Heart left ventricle (tissue), 16 donors: ENCODE measurements around the gene FNDC3B. TPM values are rescaled to one million over a fixed set of nuclear protein-coding genes. Genes with fewer than 3 reads are reported as not detected.

Experiments used
- ATAC-seq, 4 donors: fragments of 200-7000 bp; cut with Tn5 transposase; one replicate each; pipeline ENCODE4 v1.9.1; 2020 to 2022; ENCODE audit warnings: moderate library complexity in 4 of 4, mild to moderate bottlenecking in 3 of 4, moderate number of reproducible peaks in 1 of 4
- DNase-seq, 5 donors: peaks; one replicate each; pipeline ENCODE4 v3.0.0-alpha.2; 2020
- H3K27ac ChIP-seq, 12 donors: fragments of 200-600 bp; sonication (generic) in 4 of 12; one replicate each; pipeline versions ENCODE4 v1.5.0 to v1.8.0; 2016 to 2022; ENCODE audit warnings: mild to moderate bottlenecking in 2 of 12
- H3K27me3 ChIP-seq, 9 donors: fragments of 200-600 bp; sonication (generic) in 2 of 9; one replicate each; pipeline versions ENCODE4 v1.5.1 to v1.8.0; 2016 to 2022; ENCODE audit warnings: mild to moderate bottlenecking in 3 of 9
- H3K36me3 ChIP-seq, 9 donors: fragments of 200-600 bp; sonication (generic) in 2 of 9; one replicate each; pipeline versions ENCODE4 v1.5.0 to v1.8.0; 2018 to 2022; ENCODE audit warnings: mild to moderate bottlenecking in 2 of 9
- H3K4me1 ChIP-seq, 12 donors: fragments of 200-600 bp; sonication (generic) in 4 of 12; one replicate each; pipeline versions ENCODE4 v1.5.0 to v1.8.0; 2016 to 2022; ENCODE audit warnings: mild to moderate bottlenecking in 3 of 12
- H3K4me3 ChIP-seq, 12 donors: fragments of 200-600 bp; sonication (generic) in 4 of 12; one replicate each; pipeline versions ENCODE4 v1.5.0 to v1.8.0; 2017 to 2022; ENCODE audit warnings: mild to moderate bottlenecking in 9 of 12, moderate library complexity in 4 of 12
- H3K9me3 ChIP-seq, 12 donors: fragments of 200-600 bp; sonication (generic) in 4 of 12; one replicate each; pipeline versions ENCODE4 v1.5.0 to v1.8.0; 2016 to 2022; ENCODE audit warnings: mild to moderate bottlenecking in 1 of 12
- POLR2A ChIP-seq, 2 donors: fragments of 450-650 bp; IDR thresholded peaks; one replicate each; pipeline ENCODE4 v1.6.1; 2017; ENCODE audit warnings: antibody characterized with exemption in 2 of 2, mild to moderate bottlenecking in 2 of 2, moderate library complexity in 2 of 2
- WGBS, 4 donors: extraction: QIAGEN DNeasy Blood & Tissue Kit in 2 of 4; methylation state at CpG; one replicate each; pipeline versions ENCODE4 v1.1.5 to v1.1.7; 2013 to 2018; 5-methylcytosine and 5-hydroxymethylcytosine counted together
- intact Hi-C, 10 donors: fragments of 100-400 bp; cut with DNase I; formaldehyde crosslinking; loops; one replicate each; pipeline versions ENCODE4 v1.11.1 to v1.14.2; 2022
- polyA plus RNA-seq, 2 donors: library from polyadenylated mRNA; stranded (reverse); fragments of 200-250 nt; gene quantifications; one replicate each; pipeline ENCODE4 v1.2.3, GENCODE V29; 2013
- total RNA-seq, 9 donors: library from RNA; depleted of rRNA in 2 of 9; stranded (reverse); fragments of >200 nt in 2 of 9; fragmentation: NEBNext Ultra II Directional in 3 of 9; extraction: Animal tissue kit (Norgen Biotek cat#: 25700) in 3 of 9; gene quantifications; one replicate each; pipeline versions ENCODE4 v1.1.0 to v1.2.4, GENCODE V29; 2016 to 2023
- TF ChIP-seq, protein P1 (sequence below), 12 donors: fragments of 200-600 bp; sonication (generic) in 4 of 12; IDR thresholded peaks; one replicate each; pipeline versions ENCODE4 v1.5.0 to v1.8.0; 2018 to 2022; ENCODE audit warnings: antibody characterized with exemption in 12 of 12, mild to moderate bottlenecking in 5 of 12
- donor health status: ischemic (EF 13 %, LVEDD 7.1; RV severe dilation, severe dysfunction).
- donor health status: healthy with polysubstance abuse.
- donor health status: DM: no; HTN: yes; CAD: no.
- donor health status: DM: no; HTN: no; CAD: no.
- donor health status: ischemic (EF 25% LVEDD 6.9; RV normal size, moderate dysfunction).
- donor health status: ischemic (EF 25% LVEDD 5.7; RV mildly dilated, moderate dysfunction).
- donor health status: healthy.
- donor health status: DM: yes; HTN: yes; CAD: no.
- donor health status: ischemic (EF 35%, LVEDD 5.7; RV mildly dilated, moderate dysfunction).
- donor health status: nonischemic (EF 11% LVEDD 7.7; RV severe dilation, severe dysfunction).
- donor health status: DM: yes; HTN: yes; CAD: no.
- donor health status: PGD.
- donor health status: ischemic (EF 29% LVEDD 5.4; RV normal size, mild dysfunction).
- donor health status: nonischemic (EF 23%, LVEDD 6.1; RV moderate dilation, normal function).

FNDC3B gene
- total and polyA plus RNA-seq, 11 donors, result 9.4 to 113 (median 68.2) TPM

DNA sequence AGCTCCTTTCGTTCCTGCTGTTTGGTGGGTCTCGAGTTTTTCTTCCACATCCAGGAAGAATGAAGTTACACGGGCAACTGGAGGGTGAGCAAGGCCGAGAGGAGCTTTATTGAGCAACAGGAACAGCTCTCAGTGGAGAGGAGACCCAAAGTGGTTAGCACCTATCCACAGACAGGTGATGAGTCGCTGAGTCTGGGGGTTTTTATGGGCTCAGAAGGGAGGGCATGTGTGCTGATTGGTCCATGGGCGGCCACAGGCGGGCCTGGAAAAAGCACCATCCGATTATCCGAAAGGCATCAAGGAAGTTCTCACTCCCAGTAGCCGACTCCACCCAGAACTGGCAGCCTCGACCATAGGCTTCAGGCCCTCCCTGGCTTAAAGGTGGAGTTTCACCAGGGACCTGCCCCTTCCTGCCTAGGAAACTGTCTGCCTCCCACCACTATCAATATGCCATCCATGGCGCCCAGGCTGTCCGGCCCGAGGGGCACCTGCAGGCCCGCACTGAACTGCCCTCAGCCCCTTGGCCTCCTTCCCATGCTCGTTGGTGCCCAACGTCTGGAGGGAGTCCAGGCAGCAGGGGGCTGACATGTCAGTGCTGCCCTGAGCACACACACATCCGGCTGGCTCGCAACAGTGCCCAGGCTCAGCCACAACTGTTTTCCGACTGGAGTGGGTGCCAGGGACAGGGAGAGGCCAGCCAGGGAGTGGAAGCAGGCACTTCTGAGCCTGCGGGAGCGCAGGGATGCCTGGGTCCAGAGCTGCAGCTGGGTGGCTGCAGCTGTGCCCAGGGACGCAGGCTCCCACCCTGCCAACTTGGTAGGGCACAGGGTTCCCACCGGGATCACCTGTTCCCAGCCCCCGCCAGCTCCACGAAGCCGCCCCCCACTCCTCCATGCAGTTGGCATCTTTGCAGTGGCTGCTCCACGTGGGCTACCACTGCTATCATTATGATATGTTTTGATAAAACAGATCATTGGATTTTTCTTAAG is 170.2 kb downstream of the FNDC3B start:
- Histone ChIP-seq H3K27me3 (no peaks in the 10 kb centered on the region), H3K4me1 (peaks cover 9 to 71% (median 53%) of the 10 kb centered on the region in 12 donors), H3K36me3 (no peaks in the 10 kb centered on the region), H3K27ac (peak overlapping the region in 11 of 12 donors; percentile 12 to 73 (median 53)), H3K9me3 (no peaks in the 10 kb centered on the region), H3K4me3 (peak overlapping the region in 2 of 12 donors; percentile 9 to 20)
- peak; percentile 61 to 81 (median 78) for DNase-seq
- no peak for TF ChIP-seq POLR2A (IDR thresholded peaks at IDR 0.05)
- TF ChIP-seq, protein P1, sequence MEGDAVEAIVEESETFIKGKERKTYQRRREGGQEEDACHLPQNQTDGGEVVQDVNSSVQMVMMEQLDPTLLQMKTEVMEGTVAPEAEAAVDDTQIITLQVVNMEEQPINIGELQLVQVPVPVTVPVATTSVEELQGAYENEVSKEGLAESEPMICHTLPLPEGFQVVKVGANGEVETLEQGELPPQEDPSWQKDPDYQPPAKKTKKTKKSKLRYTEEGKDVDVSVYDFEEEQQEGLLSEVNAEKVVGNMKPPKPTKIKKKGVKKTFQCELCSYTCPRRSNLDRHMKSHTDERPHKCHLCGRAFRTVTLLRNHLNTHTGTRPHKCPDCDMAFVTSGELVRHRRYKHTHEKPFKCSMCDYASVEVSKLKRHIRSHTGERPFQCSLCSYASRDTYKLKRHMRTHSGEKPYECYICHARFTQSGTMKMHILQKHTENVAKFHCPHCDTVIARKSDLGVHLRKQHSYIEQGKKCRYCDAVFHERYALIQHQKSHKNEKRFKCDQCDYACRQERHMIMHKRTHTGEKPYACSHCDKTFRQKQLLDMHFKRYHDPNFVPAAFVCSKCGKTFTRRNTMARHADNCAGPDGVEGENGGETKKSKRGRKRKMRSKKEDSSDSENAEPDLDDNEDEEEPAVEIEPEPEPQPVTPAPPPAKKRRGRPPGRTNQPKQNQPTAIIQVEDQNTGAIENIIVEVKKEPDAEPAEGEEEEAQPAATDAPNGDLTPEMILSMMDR (IDR thresholded peaks at IDR 0.05), result no peak
- 53 to 70% (median 63%) methylated on average over 24 to 28 of the region's 28 CpGs for WGBS, 4 donors
- intact Hi-C loops, result loop anchor here in 2 of 10 donors (5.0 to 10.0 kb wide), 3 partner anchors 48 to 375 kb away; no protein-coding TSS in a partner anchor
- ATAC-seq, result peak; percentile 77 to 94 (median 88)

DNA sequence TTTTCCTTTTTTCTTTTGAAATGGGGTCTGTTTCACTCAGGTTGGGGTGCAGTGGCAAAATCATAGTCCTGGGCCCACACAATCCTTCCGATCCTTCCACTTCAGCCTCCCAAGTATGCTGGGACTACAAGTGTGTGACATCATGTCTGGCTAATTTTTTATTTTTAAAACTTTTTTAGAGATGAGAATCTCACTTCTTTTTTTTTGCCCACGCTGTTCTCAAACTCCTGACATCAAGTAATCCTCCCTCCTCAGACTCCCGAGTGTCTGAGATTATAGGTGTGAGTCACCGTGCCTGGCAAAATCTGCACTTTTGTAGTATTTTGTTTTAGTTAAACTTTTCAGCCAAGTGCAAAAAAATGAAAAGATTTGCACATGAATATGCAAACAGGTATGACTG is 171.0 kb downstream of the FNDC3B start:
- TF ChIP-seq, protein P1 (IDR thresholded peaks at IDR 0.05), result no peak
- 72 to 77% (median 75%) methylated on average over 4 of the region's 4 CpGs for WGBS, 4 donors
- Histone ChIP-seq H3K27me3 (no peaks in the 10 kb centered on the region), H3K9me3 (no peaks in the 10 kb centered on the region), H3K4me3 (no peak overlapping the region), H3K4me1 (peaks cover 5 to 65% (median 49%) of the 10 kb centered on the region in 12 donors), H3K36me3 (no peaks in the 10 kb centered on the region), H3K27ac (peak overlapping the region in 10 of 12 donors; percentile 12 to 73 (median 53))
- ATAC-seq (peak in 1 of 4 donors; percentile 38), DNase-seq (no peak)
- intact Hi-C loops, result loop anchor here in 1 of 10 donors (5.0 kb wide), 1 partner anchor 47 kb away; no protein-coding TSS in a partner anchor

DNA sequence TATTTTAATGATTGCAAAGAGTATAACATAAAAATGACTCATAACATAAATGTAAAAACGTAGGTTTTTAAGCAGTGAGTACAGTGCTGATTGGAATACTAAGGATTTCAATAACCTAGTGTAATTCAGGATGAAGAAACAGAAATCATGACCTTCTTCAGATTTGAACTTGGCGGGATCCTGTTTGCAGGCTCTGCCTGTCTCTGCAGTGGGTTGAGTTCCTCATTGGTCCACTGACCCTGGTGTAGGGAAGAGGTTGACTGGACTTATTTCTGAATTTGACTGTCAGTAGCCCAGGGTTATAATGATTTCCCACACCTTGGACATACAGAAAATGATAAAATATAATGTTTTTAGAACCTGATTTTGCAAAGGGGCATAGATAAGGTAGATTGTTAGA is 171.7 kb downstream of the FNDC3B start:
- peaks cover 5 to 64% (median 49%) of the 10 kb centered on the region in 12 donors for H3K4me1 ChIP-seq
- TF ChIP-seq, protein P1 (IDR thresholded peaks at IDR 0.05), result no peak
- TF ChIP-seq POLR2A (IDR thresholded peaks at IDR 0.05), result no peak
- H3K4me3 ChIP-seq, result no peak overlapping the region
- H3K9me3 ChIP-seq, result no peaks in the 10 kb centered on the region
- H3K36me3 ChIP-seq, result no peaks in the 10 kb centered on the region
- intact Hi-C loops, result loop anchor here in 1 of 10 donors (5.0 kb wide), 1 partner anchor 46 kb away; no protein-coding TSS in a partner anchor
- H3K27me3 ChIP-seq, result no peaks in the 10 kb centered on the region
- ATAC-seq (no peak), DNase-seq (no peak)
- peak overlapping the region in 4 of 12 donors; percentile 3 to 28 (median 13) for H3K27ac ChIP-seq
- 89 to 96% (median 92%) methylated on average over 2 of the region's 2 CpGs for WGBS, 4 donors

DNA sequence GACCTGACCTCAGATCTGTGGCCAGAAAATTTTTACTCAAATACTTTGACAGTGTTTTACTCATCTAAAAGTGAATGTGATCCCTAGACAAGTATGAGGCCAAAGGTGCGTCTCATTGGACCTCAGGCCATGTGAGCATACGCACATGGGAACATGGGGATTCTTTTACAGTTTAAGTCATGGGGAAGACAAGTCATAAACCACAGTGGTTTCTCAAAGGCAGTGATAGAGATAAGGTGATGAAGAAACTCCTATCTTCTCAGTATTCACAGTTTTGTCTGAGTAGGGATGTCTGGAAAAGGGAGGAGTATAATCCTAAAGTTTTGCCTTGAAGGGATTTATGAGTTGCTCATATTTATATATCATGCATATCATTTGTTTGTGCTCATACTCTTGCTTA is 173.8 kb downstream of the FNDC3B start:
- intact Hi-C loops, result loop anchor here in 1 of 10 donors (5.0 kb wide), 1 partner anchor 44 kb away; no protein-coding TSS in a partner anchor
- 79 to 93% (median 89%) methylated on average over 2 of the region's 2 CpGs for WGBS, 4 donors
- DNase-seq (no peak), ATAC-seq (no peak)
- Histone ChIP-seq H3K4me1 (peaks cover 5 to 82% (median 66%) of the 10 kb centered on the region in 12 donors), H3K4me3 (no peak overlapping the region), H3K27me3 (no peaks in the 10 kb centered on the region), H3K27ac (peak overlapping the region in 2 of 12 donors; percentile 8 to 26), H3K9me3 (no peaks in the 10 kb centered on the region), H3K36me3 (no peaks in the 10 kb centered on the region)
- TF ChIP-seq, protein P1 (IDR thresholded peaks at IDR 0.05), result no peak
- no peak for TF ChIP-seq POLR2A (IDR thresholded peaks at IDR 0.05)
